Fibroblast of skin of abdomen (primary cell): ENCODE measurements around the gene PDC.
"Not testable (repeated sequence)": the region's sequence is repeated elsewhere in the genome, so short reads cannot be mapped to it uniquely, and the experiment has no call there.

ENCODE experiments used
- DNase-seq: peaks from one replicate; pipeline ENCODE4 v3.0.0-alpha.2; 2013

The PDC gene

DNA sequence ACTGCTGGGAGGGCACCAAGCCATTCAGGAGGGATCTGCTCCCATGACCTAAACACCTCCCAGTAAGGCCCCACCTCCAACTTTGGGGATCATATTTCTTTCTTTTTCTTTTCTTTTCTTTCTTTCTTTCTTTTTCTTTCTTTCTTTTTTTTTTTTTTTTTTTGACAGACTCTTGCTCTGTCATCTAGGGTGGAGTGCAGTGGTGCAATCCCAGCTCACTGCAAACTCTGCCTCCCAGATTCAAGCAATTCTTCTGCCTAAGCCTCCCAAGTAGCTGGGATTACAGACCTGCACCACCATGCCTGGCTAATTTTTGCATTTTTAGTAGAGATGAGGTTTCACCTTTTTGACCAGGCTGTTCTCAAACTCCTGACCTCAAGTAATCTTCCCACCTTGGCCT, 4.6 kb upstream of the PDC start:
- not testable (repeated sequence) for DNase-seq

DNA sequence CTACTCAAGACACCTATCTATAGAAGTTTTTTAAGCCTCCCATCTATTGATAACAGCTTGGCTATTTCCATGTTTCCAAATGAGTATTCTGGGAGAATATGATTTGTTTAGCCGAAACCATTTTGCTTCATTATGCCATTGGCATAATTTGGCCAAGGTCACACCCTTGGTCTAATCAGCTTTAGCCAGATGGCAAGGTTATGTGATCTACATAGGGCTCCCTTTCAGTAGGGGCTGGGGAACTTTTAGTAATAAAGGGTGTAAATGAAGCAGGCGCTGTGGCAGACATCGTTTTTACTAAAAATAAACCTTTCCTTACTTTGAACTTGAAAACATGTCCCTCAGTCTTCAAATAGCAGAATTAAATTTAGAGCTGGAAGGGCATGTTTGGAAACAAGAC, 3.0 kb upstream of the PDC start:
- DNase-seq, result no peak

DNA sequence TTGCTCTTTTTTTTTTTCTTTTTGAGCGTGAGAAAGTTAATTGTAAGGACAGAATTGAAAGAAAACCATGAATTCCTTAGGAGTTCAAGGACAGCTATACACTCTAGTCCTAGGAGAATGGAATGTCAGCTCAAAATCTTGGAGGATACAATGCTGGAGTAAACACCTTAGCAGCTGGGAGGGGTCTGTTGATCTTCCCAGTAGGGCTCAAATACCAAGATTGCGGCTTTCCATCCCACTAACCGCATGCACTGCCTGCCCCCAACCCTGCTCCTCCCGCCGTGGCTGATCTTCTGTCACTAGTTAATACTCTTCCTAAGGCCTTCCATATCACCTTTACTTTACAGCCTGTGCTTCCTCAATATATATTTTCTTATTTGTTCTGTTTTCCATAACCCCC, 2.6 kb upstream of the PDC start:
- DNase-seq, result no peak

DNA sequence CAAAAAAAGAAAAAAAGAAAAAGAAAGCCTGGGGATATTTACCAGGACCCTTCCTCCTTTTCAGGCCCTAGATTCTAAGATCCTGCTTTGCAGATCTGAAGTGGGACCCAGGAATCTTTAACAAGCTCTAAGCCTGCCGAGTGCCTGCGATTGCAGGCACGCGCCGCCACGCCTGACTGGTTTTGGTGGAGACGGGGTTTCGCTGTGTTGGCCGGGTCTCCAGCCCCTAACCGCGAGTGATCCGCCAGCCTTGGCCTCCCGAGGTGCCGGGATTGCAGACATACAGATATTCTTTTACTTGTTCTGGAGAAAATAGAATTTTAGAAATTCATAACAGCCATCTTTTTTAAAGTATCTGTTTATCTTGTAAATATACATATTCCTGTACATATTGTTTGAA, 1.8 kb downstream of the PDC start:
- DNase-seq, result not testable (repeated sequence)

DNA sequence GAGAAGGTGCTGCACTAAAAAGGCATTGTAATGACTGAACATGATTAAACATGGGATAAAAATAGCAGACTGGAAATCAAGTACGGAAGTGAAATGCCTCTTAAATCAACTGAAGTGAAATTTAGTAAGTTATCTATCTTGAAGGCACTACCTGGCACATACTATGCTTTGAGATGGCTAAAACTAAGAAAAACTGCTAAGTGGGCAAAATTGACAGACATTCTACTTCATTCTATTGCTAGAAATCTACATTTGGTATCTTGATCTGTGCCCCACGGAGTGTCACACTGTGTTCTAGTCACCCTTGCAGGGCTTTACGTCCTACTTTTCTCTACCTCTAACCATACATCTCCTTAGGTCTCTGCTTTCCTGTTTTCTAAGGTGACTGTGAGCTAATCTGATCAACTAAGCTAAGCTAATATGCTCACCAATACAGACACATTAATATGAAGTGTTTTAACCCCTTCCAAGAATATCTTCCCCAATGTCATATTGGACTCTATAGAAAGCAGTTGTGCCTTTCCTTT, 4.1 kb downstream of the PDC start:
- no peak for DNase-seq

DNA sequence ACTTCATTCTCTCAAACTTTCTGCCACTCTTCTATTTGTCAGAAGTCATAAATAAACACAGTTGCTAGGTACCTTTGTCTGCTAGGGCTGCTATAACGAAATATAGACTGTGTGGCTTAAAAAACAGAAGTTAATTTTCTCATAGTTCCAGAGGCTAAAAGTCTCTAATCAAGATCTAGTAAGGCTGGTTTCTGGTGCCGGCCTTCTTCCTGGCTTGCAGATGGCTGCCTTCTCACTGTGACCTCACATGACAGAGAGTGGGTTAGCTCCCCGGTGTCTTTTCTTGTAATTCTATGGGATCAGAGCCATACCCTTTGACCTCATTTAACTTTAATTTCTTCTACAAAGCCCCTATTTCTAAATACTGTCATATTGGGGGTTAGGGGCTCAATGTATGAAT, 5.9 kb downstream of the PDC start:
- DNase-seq, result no peak

DNA sequence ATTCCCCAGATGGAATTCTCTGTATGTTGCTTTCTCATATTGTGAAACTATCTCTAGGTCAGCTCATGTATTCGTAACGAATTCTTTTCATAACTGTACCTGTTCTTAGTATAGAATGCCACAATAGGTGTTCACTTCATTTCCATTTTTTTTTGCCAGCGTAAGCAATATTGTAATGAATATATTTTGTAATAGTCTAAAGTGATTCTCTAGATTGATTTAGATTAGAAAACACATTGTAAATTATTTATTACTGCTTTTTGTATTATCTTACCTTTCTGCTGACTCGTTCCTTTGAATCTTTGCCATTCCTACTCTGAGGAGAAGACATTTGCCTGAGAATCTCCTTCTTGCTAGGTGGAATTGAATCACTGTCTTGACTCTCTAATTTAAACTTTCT, 14.8 kb downstream of the PDC start:
- DNase-seq, result no peak

DNA sequence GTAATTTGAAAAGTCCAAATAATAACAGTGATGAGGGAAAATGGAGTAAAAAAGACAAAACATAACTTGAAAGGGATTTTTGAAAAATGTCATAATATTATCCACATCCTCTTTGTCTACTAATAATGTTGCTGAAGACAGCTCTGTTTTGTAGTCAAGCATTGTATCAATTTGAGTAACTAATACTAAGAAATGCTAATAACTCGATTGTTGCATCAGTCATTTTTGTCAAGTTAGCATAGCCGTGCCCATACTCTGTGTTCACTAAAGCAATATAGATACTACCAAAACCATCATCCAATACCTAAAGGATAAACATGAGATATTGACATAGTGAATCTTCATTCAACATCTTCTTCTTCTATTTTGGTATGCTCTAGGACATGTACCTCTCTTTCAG, 17.3 kb downstream of the PDC start:
- no peak for DNase-seq

DNA sequence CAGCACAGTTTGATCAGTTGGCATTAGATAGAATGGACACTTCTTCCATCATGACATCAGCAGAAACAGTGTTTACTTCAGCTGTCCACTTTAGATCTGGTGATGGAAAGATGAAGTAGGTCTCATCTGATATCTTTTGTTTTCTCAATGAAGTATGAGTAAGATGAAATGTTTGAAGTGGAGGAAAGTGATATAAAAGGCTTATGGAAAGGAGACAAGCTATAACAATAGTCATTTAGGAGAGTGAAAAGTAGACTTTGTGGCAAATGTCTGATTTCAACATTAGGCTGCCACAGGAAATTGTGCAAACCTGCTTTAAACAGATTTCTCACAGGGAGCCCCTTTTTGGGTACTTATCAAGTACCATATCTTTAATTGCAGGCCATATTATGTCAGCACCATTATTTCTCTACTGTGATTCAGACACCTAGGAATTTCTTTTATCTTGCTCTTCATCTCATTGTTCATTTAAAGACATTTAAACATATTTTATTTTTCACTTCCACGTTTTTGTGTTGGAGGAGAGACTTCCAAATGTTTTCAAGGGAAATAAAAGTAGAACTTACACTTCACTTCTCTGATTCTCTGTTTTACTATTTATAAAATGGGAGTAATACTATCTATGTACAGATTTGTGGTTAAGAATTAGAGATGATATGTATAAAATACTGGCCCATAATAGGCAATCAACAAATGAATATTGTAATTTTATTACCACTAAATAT, 18.1 kb downstream of the PDC start:
- peak; percentile 67 for DNase-seq

DNA sequence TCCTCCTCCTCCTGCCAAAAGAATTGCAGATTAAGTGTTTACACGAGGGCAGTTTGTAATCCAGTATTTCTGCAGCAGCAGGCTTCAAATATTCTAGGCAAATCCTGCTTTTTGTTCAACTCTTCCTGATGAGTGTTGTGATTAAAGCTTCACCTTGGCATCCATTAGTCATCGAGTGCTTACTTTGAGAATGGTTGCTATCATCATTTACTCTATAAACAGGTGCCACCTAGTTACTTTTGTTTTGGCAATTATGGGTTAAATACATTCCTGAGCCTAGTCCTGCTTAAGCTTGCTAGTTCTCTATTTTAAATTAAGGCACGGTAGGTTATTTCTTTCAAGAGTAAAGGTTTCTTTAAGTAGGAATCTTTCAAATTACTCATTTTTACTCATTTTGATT, 20.3 kb downstream of the PDC start:
- DNase-seq, result no peak

DNA sequence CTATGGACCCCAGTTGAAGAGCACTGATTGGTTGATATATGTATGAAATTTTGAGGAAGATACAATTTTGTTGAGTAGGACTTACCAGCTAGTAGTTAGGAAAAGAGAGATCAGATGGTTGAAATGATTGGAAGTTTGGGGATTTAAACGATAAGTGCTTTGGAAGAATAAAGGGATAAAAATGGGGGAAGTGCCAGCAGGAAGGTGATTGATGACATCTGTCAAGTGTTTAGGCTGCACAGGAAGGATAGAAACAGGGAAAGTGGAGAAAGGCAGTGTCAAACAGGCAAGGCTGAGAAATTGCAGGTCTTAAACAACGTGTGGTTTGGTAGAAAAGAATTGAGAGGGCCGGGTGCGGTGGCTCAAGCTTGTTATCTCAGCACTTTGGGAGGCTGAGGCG, 22.3 kb downstream of the PDC start:
- DNase-seq, result no peak

DNA sequence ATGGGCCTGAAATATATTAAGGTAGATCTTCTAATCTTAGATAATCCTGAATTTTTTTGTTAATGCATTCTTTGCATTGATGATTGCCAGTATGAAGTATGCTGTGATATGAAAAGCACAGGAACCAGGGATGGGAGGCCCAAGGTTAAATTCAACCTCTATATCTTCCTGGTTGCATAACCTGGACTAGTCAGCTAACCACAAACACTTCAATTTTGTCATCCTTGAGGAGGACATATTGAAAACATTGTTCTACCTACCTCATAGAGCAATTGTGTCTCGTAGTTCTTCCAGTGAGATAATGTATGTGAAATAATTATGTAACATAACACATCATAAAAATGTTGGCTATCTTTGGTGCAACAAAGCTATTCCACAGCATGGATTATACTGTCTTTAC, 25.6 kb downstream of the PDC start:
- peak; percentile 33 for DNase-seq

DNA sequence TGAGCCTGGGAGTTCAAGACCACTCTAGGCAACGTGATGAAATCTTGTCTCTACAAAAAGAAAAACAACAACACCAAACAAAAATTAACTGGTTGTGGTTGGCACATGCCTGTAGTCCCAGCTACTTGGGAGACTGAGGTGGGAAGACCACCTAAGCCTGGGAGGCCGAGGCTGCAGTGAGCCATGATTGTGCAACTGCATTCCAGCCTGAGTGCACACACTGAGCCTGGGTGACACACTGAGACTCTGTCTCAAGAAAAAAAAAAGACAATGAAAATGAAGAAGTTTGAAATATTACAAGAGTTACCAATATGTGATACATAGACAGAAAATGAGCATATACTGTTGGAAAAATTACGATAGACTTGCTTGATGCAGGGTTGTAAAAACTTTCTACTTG, 31.9 kb downstream of the PDC start:
- DNase-seq, result no peak

DNA sequence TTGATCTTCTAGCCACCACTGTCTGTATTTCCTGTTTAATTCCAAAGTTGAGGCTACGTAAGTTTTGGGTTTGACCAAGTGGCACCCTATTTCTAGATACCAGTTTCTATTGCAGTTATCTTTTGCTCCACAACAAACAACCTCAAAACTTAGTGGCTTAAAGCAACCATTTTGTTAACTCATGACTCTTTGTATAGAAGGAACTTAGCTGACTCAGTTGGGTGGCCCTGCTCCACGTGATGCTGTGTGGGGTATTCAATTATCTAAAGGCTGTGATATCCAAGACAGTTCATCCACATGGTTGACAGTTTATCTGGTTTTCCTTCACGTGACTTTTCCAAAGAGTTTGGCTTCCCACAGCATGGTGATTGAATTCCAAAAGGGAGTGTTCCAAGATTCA, 34.8 kb downstream of the PDC start:
- DNase-seq, result no peak

DNA sequence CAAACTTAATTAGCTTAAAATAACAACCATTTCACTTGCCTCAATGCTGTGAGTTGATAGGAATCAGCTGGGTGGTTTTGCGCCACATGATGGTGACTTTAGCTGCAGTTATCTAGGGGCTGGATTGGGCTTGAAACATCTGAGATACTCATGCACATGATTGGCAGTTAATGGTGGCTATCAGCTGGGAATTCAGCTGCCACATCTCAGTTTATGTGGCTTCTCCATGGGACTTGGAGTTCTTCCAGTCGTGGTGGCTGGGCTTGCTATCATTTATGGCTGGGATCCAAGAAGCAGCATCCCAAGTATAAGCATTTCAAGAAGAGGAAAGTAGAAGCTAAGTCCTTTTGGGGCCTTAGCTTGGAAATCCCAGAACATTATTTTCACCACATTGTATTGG, 36.4 kb downstream of the PDC start:
- no peak for DNase-seq

DNA sequence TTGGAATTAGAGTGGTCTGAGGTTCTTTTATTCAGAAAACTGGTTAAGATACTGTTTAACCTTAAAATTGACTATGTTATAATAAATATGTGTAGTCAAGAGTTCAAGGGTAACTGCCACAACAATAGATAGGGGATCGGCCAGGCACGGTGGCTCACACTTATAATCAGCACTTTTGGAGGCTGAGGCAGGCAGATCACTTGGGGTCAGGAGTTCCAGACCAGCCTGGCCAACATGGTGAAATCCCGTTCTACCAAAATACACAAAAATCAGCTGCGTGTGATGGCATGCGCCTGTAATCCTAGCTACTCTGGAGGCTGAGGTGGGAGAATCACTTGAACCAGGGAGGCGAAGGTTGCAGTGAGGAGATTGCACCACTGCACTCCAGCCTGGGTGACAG, 39.5 kb downstream of the PDC start:
- no peak for DNase-seq

DNA sequence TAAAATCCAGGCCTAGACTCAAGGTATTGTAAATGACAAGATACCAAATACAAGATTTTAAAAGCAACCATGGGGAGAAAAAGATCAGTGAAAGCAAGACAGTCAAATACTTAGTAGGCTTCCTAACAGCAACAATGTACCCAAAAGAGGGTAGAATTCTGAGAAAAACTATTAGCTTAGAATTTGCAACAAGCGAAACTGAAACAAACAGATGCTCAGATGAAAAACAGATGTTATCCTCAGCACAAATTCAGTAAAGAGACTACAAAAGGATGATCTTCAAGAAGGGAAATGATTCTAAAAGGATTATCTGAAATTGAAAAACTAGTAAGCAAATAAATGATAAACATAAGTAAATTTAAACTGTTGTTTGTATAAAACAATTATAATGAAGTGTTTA, 40.0 kb downstream of the PDC start:
- DNase-seq, result peak; percentile 6

DNA sequence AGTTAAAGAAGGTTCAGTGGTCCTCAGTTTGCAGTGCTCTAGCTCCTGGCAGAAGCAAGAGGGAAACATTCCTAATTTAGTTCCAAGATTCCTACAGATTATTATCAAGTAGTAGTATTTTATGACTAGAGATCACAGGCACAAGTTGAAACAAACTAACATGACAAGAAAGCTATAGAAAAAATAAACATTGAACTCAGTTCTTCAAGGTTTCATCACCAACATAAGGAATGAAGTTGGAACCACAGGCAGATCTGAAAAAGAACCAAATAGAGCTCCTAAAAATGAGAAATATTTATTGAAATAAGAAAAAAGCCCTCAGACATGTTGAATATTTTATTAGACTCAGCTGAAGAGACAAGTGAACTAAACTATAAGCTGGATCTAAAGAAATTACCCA, 40.6 kb downstream of the PDC start:
- no peak for DNase-seq

DNA sequence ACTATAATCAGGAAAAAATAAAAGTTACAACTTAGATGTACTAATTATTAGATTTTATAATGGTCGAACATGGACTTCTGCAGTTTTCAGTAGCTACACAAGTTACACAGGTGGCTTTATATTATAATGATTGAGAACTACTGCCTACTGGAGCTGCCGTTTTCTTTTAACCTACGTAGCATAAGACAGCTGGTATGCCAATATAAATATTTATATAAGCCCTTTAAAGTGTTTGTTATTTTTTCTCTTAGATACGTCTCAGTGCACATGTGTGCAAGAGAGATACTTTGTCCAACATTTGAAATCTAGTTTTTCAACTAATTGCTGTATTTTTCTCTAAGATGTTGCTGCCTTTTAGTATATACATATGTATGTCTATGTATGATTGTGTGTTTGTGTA, 42.4 kb downstream of the PDC start:
- no peak for DNase-seq

DNA sequence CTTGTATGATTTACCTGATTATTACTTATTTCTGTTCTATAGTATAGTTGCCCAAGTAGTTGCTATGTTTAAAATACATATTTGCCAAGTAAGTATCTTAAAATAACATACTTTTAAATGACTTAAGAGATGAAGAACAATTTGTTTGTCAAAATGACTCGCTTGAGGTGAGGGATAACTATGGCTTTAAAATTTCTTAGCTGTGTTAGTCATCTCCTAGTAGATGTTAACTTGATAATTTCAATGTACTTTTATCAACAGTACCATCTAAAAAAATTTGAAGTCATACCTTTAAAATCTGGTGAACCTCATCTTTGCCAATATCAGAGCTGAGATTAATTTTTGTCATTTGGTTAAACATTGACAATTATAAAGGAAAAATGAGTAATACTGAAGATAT, 47.6 kb downstream of the PDC start:
- DNase-seq, result peak; percentile 14

DNA sequence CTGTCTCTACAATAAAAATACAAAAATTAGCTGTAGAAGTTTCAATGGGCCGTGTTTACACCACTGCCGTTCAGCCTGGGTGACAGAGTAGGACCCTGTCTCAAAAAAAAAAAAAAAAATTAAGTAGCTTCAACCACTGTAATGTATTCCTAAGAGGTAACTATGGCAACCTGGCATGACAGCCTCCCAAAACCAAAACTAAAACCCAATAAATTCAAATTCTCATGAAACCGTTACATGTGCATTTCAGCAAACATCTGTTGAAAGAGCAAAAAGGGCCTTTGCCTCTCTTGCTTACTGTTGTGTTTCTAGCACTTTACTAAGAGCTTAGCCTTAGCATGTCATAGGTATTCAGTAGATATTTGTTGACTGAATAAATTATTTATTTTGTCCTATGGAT, 51.8 kb downstream of the PDC start:
- no peak for DNase-seq

DNA sequence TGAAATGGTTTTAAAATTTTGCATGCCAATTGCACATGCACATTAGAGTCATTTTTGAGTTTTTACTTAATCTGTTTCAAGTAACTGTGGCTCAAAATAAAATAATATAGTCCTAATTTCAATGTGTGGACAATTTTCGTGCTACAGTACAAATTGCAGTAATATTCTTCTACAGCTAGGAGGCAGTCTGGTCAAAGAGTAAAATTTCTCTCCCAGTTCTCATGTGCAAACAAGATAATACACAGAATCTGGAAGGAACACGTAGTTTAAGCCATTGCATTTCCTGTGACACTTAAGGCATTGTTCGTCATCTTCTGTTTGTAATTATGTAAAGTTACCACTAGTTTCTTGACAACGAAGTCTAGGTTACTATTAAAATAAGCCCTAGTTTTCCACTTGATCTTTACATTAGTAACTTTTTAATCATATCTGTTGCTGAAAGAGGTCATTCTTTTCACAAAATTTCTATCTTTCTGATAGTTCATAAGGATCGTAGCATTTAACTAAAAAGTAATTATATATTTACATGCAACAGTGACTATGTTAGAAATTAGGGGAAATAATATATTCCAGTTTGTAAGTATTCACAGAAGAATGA, 56.4 kb downstream of the PDC start:
- peak; percentile 64 for DNase-seq

DNA sequence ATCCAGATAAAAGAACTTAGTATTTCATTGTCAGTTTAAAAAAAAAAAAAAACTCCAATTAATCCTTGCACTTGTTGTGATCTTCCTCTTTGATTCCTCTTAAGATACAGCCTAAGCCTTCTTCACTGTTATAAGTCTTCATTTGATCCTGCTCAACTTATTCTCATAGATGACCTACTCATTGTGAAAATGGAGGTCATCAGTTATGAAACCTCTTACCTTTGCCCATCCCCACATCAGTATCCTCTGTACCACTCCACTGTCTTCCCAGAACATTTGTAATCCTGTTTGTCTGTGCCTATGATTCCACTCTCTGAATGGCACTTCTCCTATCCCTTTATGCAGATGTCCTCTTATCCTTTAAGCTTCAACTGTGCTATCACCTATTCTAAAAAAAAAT, 57.3 kb downstream of the PDC start:
- DNase-seq, result no peak

DNA sequence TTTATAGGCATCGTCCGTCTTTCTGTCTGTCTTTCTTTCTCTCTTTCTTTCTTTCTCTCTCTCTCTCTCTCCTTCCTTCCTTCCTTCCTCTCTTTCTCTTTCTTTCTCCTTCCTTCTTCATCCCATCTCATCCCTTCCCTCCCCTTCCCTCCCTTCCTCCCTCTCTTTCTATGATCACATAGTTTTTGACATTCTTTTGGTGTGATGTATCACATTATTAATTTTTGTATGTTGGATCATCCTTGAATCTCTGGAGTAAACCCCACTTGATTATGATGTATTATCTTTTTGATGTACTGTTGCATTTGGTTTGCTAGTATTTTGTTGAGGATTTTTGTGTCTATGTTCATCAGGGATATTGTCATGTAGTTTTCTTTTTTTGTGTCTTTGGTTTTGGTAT, 59.5 kb downstream of the PDC start:
- peak; percentile 25 for DNase-seq
